ENCODE measurements around the gene TMEM53. TPM values are rescaled to one million over a fixed set of nuclear protein-coding genes. Genes with fewer than 3 reads are reported as not detected.
A peak's percentile ranks its signal among the peaks of the same experiment; 100 is the strongest.

Gene TMEM53
- total RNA-seq, 1 experiment from 2014 or later, result 3.3 TPM

DNA sequence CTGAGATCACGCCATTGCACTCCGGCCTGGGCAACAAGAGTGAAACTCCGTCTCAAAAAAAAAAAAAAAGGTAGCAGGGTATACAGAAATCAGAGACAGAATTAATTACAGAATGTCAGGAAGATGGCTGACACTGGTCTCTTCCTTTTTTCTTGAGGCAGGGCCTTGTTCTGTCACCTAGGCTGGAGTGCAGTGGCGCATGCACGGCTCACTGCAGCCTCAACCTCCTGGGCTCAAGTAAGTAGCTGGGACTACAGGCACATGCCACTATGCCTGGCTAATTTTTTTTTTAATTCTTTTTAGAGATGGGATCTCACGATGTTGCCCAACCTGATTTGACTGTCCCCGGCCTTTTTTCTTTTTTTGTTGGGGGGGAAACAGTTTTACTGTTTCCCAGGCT lies 40.3 kb upstream of the TMEM53 start:
- POLR2A ChIA-PET (ENCODE audit: low non-redundant PET), result no interaction called here
- TF ChIP-seq, protein P1, sequence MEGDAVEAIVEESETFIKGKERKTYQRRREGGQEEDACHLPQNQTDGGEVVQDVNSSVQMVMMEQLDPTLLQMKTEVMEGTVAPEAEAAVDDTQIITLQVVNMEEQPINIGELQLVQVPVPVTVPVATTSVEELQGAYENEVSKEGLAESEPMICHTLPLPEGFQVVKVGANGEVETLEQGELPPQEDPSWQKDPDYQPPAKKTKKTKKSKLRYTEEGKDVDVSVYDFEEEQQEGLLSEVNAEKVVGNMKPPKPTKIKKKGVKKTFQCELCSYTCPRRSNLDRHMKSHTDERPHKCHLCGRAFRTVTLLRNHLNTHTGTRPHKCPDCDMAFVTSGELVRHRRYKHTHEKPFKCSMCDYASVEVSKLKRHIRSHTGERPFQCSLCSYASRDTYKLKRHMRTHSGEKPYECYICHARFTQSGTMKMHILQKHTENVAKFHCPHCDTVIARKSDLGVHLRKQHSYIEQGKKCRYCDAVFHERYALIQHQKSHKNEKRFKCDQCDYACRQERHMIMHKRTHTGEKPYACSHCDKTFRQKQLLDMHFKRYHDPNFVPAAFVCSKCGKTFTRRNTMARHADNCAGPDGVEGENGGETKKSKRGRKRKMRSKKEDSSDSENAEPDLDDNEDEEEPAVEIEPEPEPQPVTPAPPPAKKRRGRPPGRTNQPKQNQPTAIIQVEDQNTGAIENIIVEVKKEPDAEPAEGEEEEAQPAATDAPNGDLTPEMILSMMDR (conservative IDR thresholded peaks at IDR 0.05; ENCODE audit: low read depth, low read length), result no peak
- no peak for TF ChIP-seq EZH2 (IDR thresholded peaks at IDR 0.05; ENCODE audit: borderline replicate concordance, low read depth, low read length, poor library complexity, severe bottlenecking)
- no TSS peak for BruUV-seq (replicated peaks)
- Histone ChIP-seq H3K9me3 (ENCODE audit: low read depth, low read length, poor library complexity, severe bottlenecking) (no peaks in the 10 kb centered on the region), H3K27me3 (replicated peaks; ENCODE audit: insufficient read depth, low read depth, low read length, poor library complexity) (no peaks in the 10 kb centered on the region), H3K4me1 (ENCODE audit: insufficient read depth, low read length, poor library complexity, severe bottlenecking) (no peaks in the 10 kb centered on the region), H3K27ac (ENCODE audit: low read depth, low read length, poor library complexity, severe bottlenecking) (no peak overlapping the region), H3K4me3 (ENCODE audit: low read depth, low read length, poor library complexity, severe bottlenecking) (no peak overlapping the region), H3K36me3 (ENCODE audit: insufficient read depth, low read length, poor library complexity, severe bottlenecking) (no peaks in the 10 kb centered on the region)
- CTCF ChIA-PET, result interaction anchor here (0.7 kb wide), 1 partner anchor 13 kb away, joined by 4 read pairs; no protein-coding TSS in a partner anchor
- intact Hi-C loops (cut with micrococcal nuclease; ENCODE audit: unreplicated experiment), result loop anchor here (2.0 kb wide), 1 partner anchor 62 kb away; no protein-coding TSS in a partner anchor
- no peak for DNase-seq (ENCODE audit: low spot score)

DNA sequence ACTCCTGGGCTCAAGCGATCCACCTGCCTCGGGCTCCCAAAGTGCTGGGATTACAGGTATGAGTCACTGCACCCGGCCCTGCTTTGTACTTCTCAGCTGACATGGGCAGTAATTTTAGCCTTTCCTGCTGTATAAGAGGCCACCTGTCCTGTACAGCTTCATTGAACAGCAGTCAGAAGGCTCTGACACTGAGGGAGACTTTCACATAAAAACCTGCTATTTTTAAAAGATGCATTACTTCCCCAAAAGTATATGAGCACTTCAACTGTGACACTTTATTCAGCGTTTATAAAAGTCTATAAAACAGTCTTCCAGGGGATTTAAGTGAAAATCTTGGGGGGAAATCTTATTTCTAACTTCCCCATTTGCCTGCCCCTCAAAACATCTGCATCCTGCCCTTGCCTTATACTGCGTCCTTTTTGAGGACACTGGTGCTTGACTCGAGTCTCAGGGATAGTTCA lies 39.1 kb upstream of the TMEM53 start:
- H3K9me3 ChIP-seq (ENCODE audit: low read depth, low read length, poor library complexity, severe bottlenecking), result no peaks in the 10 kb centered on the region
- ChIA-PET POLR2A (ENCODE audit: low non-redundant PET) (interaction anchor here (0.5 kb wide), 1 partner anchor 29 kb away, joined by 4 read pairs; no protein-coding TSS in a partner anchor), CTCF (interaction anchor here (0.7 to 1.0 kb wide), 2 partner anchors 8 to 616 kb away, joined by 4 to 5 read pairs; no protein-coding TSS in a partner anchor)
- H3K27ac ChIP-seq (ENCODE audit: low read depth, low read length, poor library complexity, severe bottlenecking), result no peak overlapping the region
- BruUV-seq (replicated peaks), result no TSS peak
- no peaks in the 10 kb centered on the region for H3K27me3 ChIP-seq (replicated peaks; ENCODE audit: insufficient read depth, low read depth, low read length, poor library complexity)
- intact Hi-C loops (cut with micrococcal nuclease; ENCODE audit: unreplicated experiment), result no loop called here
- H3K36me3 ChIP-seq (ENCODE audit: insufficient read depth, low read length, poor library complexity, severe bottlenecking), result no peaks in the 10 kb centered on the region
- no peak for TF ChIP-seq EZH2 (IDR thresholded peaks at IDR 0.05; ENCODE audit: borderline replicate concordance, low read depth, low read length, poor library complexity, severe bottlenecking)
- TF ChIP-seq, protein P1 (conservative IDR thresholded peaks at IDR 0.05; ENCODE audit: low read depth, low read length), result no peak
- no peak for DNase-seq (ENCODE audit: low spot score)
- H3K4me3 ChIP-seq (ENCODE audit: low read depth, low read length, poor library complexity, severe bottlenecking), result no peak overlapping the region
- no peaks in the 10 kb centered on the region for H3K4me1 ChIP-seq (ENCODE audit: insufficient read depth, low read length, poor library complexity, severe bottlenecking)

DNA sequence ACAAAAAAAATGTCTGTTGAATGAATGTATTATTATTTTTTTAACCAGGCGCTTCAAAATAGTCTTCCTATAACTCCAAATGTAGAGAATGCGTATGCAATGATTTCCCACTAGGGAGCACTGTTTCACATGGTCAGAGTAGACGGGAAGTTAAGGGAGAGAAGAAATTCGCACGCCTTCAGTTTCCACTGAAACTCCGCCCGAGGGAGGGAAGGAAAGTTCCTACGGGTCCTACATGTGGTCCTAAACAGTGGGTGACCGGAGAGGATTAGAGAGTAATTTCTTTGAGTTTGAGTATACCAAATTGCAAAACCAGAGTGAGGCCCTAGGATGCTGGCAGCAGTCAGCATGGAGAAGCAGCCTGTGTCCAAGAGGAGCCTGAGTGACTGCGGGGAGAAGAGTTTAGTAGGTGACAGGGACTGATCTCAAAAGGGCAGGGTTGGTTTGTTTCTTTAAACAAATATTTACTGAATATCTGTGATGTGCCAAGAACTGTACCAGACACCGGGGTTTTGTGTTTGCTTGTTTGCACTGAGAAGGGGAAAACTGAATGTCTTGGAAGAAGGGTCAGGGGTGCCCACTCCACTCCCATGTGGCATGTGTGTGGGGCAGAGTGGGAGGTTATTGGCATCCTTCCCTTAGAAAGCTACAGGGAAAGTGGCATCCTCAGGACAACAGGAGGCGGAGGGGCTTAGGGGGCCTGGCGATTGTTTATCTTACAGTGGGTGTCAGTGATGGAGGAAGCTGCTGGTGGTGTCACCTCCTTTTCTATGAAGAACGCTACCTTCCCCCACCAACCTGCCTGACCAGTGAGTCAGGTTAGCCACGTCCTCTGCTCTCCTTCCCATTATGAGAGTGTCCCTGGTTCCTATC lies 33.9 kb upstream of the TMEM53 start:
- POLR2A ChIA-PET (ENCODE audit: low non-redundant PET), result no interaction called here
- TF ChIP-seq EZH2 (IDR thresholded peaks at IDR 0.05; ENCODE audit: borderline replicate concordance, low read depth, low read length, poor library complexity, severe bottlenecking), result no peak
- TF ChIP-seq, protein P1 (conservative IDR thresholded peaks at IDR 0.05; ENCODE audit: low read depth, low read length), result peak; percentile 76
- Histone ChIP-seq H3K27ac (ENCODE audit: low read depth, low read length, poor library complexity, severe bottlenecking) (no peak overlapping the region), H3K4me3 (ENCODE audit: low read depth, low read length, poor library complexity, severe bottlenecking) (no peak overlapping the region), H3K27me3 (replicated peaks; ENCODE audit: insufficient read depth, low read depth, low read length, poor library complexity) (no peaks in the 10 kb centered on the region), H3K4me1 (ENCODE audit: insufficient read depth, low read length, poor library complexity, severe bottlenecking) (no peaks in the 10 kb centered on the region), H3K9me3 (ENCODE audit: low read depth, low read length, poor library complexity, severe bottlenecking) (no peaks in the 10 kb centered on the region), H3K36me3 (ENCODE audit: insufficient read depth, low read length, poor library complexity, severe bottlenecking) (no peaks in the 10 kb centered on the region)
- CTCF ChIA-PET, result no interaction called here
- intact Hi-C loops (cut with micrococcal nuclease; ENCODE audit: unreplicated experiment), result no loop called here
- no TSS peak for BruUV-seq (replicated peaks)
- peak; percentile 74 for DNase-seq (ENCODE audit: low spot score)
